ENCODE results near the gene PBRM1. TPM values are rescaled to one million over a fixed set of nuclear protein-coding genes. Genes with fewer than 3 reads are reported as not detected.

Gene PBRM1
- total RNA-seq, 2 experiments from 2014 or later = 47.6 to 48.1 TPM

- POLR2A ChIA-PET = no interaction called here
Observed at GRCh38 chr3:52561028-52561747, 124.5 kb downstream of the PBRM1 start.

GRCh38 chr3:52558436-52558835 is 127.3 kb downstream of the PBRM1 start:
- no peaks in the 10 kb centered on the region for H3K27me3 Mint-ChIP-seq
- no peaks in the 10 kb centered on the region for H3K9me3 Mint-ChIP-seq
- H3K36me3 Mint-ChIP-seq (ENCODE audit: low read depth) = peaks cover 86% of the 10 kb centered on the region
- H3K4me1 Mint-ChIP-seq (ENCODE audit: low read depth) = no peaks in the 10 kb centered on the region
- ChIA-PET CTCF (no interaction called here), POLR2A (no interaction called here)
- intact Hi-C loops (cut with DNase I, micrococcal nuclease) = no loop called here
- TF ChIP-seq CTCF (IDR thresholded peaks at IDR 0.05) = no peak
- H3K27ac Mint-ChIP-seq = no peak overlapping the region
- no peak overlapping the region for H3K4me3 Mint-ChIP-seq
- Histone ChIP-seq H3K36me3 (ENCODE audit: insufficient read depth, low read length) (peaks cover 56% of the 10 kb centered on the region), H3K27me3 (ENCODE audit: control insufficient read depth in 1 of 2, insufficient read depth in 2 of 2, low read length in 2 of 2) (no peaks in the 10 kb centered on the region), H3K4me3 (ENCODE audit: low read length) (no peak overlapping the region), H3K9me3 (ENCODE audit: control insufficient read depth in 1 of 2, insufficient read depth in 1 of 2, low read length in 2 of 2) (no peaks in the 10 kb centered on the region), H3K27ac (ENCODE audit: low read depth in 1 of 2, low read length in 2 of 2) (no peak overlapping the region), H3K4me1 (ENCODE audit: insufficient read depth, low read length) (no peaks in the 10 kb centered on the region)
- ATAC-seq (ENCODE audit: poor library complexity) (no peak), DNase-seq (no peak)

More at GRCh38 chr3:52561028-52561747, 124.5 kb downstream of the PBRM1 start:
- Mint-ChIP-seq H3K36me3 (ENCODE audit: low read depth) (peaks cover 74% of the 10 kb centered on the region), H3K4me3 (no peak overlapping the region), H3K27me3 (no peaks in the 10 kb centered on the region), H3K4me1 (ENCODE audit: low read depth) (no peaks in the 10 kb centered on the region), H3K9me3 (no peaks in the 10 kb centered on the region), H3K27ac (no peak overlapping the region)
- Histone ChIP-seq H3K36me3 (ENCODE audit: insufficient read depth, low read length) (peaks cover 53% of the 10 kb centered on the region), H3K9me3 (ENCODE audit: control insufficient read depth in 1 of 2, insufficient read depth in 1 of 2, low read length in 2 of 2) (no peaks in the 10 kb centered on the region), H3K4me1 (ENCODE audit: insufficient read depth, low read length) (no peaks in the 10 kb centered on the region), H3K4me3 (ENCODE audit: low read length) (no peak overlapping the region), H3K27ac (ENCODE audit: low read depth in 1 of 2, low read length in 2 of 2) (no peak overlapping the region), H3K27me3 (ENCODE audit: control insufficient read depth in 1 of 2, insufficient read depth in 2 of 2, low read length in 2 of 2) (no peaks in the 10 kb centered on the region)
- no peak for ATAC-seq (ENCODE audit: poor library complexity)
- CTCF ChIA-PET = interaction anchor here (0.6 kb wide), 2 partner anchors 16 to 103 kb away, joined by 3 read pairs; no protein-coding TSS in a partner anchor
- no peak for TF ChIP-seq CTCF (IDR thresholded peaks at IDR 0.05)
- DNase-seq = no peak
- intact Hi-C loops (cut with DNase I, micrococcal nuclease) = no loop called here

- Histone ChIP-seq H3K4me1 (ENCODE audit: insufficient read depth, low read length) (no peaks in the 10 kb centered on the region), H3K36me3 (ENCODE audit: insufficient read depth, low read length) (peaks cover 55% of the 10 kb centered on the region), H3K27ac (ENCODE audit: low read depth in 1 of 2, low read length in 2 of 2) (no peak overlapping the region), H3K27me3 (ENCODE audit: control insufficient read depth in 1 of 2, insufficient read depth in 2 of 2, low read length in 2 of 2) (no peaks in the 10 kb centered on the region), H3K9me3 (ENCODE audit: control insufficient read depth in 1 of 2, insufficient read depth in 1 of 2, low read length in 2 of 2) (no peaks in the 10 kb centered on the region), H3K4me3 (ENCODE audit: low read length) (no peak overlapping the region)
- ChIA-PET POLR2A (interaction anchor here (0.5 kb wide), 1 partner anchor 33 kb away, joined by 3 read pairs; no protein-coding TSS in a partner anchor), CTCF (no interaction called here)
- DNase-seq (no peak), ATAC-seq (ENCODE audit: poor library complexity) (no peak)
- Mint-ChIP-seq H3K4me3 (no peak overlapping the region), H3K4me1 (ENCODE audit: low read depth) (no peaks in the 10 kb centered on the region), H3K9me3 (no peaks in the 10 kb centered on the region), H3K36me3 (ENCODE audit: low read depth) (peaks cover 83% of the 10 kb centered on the region), H3K27me3 (no peaks in the 10 kb centered on the region), H3K27ac (no peak overlapping the region)
- intact Hi-C loops (cut with DNase I, micrococcal nuclease) = no loop called here
- TF ChIP-seq CTCF (IDR thresholded peaks at IDR 0.05) = no peak
Observed at GRCh38 chr3:52557011-52557960, 128.4 kb downstream of the PBRM1 start.
